Lower lobe of right lung (tissue), 2 donors: ENCODE data around the gene GPHA2. TPM values are rescaled to one million over a fixed set of nuclear protein-coding genes. Genes with fewer than 3 reads are reported as not detected.

Source experiments
- ATAC-seq, 2 donors: fragments of 200-7000 bp; cut with Tn5 transposase; one replicate each; pipeline ENCODE4 v1.9.1; 2020 to 2022; ENCODE audit warnings: mild to moderate bottlenecking in 2 of 2, moderate library complexity in 2 of 2
- DNase-seq: peaks from one replicate; pipeline ENCODE4 v3.0.0-alpha.2; 2020
- H3K27ac ChIP-seq: fragments of 200-600 bp; one replicate; pipeline ENCODE4 v1.8.0; 2022
- H3K27me3 ChIP-seq: fragments of 200-600 bp; one replicate; pipeline ENCODE4 v1.8.0; 2022; ENCODE audit warnings: low read depth
- H3K36me3 ChIP-seq: fragments of 200-600 bp; one replicate; pipeline ENCODE4 v1.8.0; 2022; ENCODE audit warnings: mild to moderate bottlenecking
- H3K4me1 ChIP-seq: fragments of 200-600 bp; one replicate; pipeline ENCODE4 v1.8.0; 2022
- H3K4me3 ChIP-seq: fragments of 200-600 bp; one replicate; pipeline ENCODE4 v1.8.0; 2022; ENCODE audit warnings: mild to moderate bottlenecking
- H3K9me3 ChIP-seq: fragments of 200-600 bp; one replicate; pipeline ENCODE4 v1.8.0; 2022
- CTCF ChIP-seq: fragments of 200-600 bp; IDR thresholded peaks from one replicate; pipeline ENCODE4 v1.8.0; 2022; ENCODE audit warnings: antibody characterized with exemption, mild to moderate bottlenecking
- intact Hi-C: fragments of 100-400 bp; cut with DNase I; formaldehyde crosslinking; loops from one replicate; pipeline ENCODE4 v1.11.0; 2022
- total RNA-seq: library from RNA; stranded (reverse); fragmentation: NEBNext Ultra II Directional; extraction: Animal tissue kit (Norgen Biotek cat#: 25700); gene quantifications from one replicate; pipeline ENCODE4 v1.2.1, GENCODE V29; 2021
- donor health status: DM: no; HTN: yes; CAD: no; lungs with severe emphysema.

The GPHA2 gene
- total RNA-seq, 1 donor from 2014 or later, result not detected

- TF ChIP-seq CTCF, result no peak
- Histone ChIP-seq H3K36me3 (peaks cover 23% of the 10 kb centered on the region), H3K4me3 (no peak overlapping the region), H3K27ac (no peak overlapping the region), H3K4me1 (peaks cover 21% of the 10 kb centered on the region), H3K27me3 (no peaks in the 10 kb centered on the region), H3K9me3 (no peaks in the 10 kb centered on the region)
- ATAC-seq (no peak), DNase-seq (no peak)
- intact Hi-C loops, result no loop called here
These were observed 43.8 kb downstream of the GPHA2 start for GRCh38 chr11:64891880-64892279.

- TF ChIP-seq CTCF, result no peak
- Histone ChIP-seq H3K4me3 (no peak overlapping the region), H3K27ac (no peak overlapping the region), H3K4me1 (peaks cover 22% of the 10 kb centered on the region), H3K36me3 (peaks cover 18% of the 10 kb centered on the region), H3K27me3 (no peaks in the 10 kb centered on the region), H3K9me3 (no peaks in the 10 kb centered on the region)
- intact Hi-C loops, result no loop called here
- DNase-seq, result no peak
- no peak for ATAC-seq
These were observed 44.4 kb downstream of the GPHA2 start for GRCh38 chr11:64891215-64891848.

GRCh38 chr11:64890522-64890939 lies 45.2 kb downstream of the GPHA2 start:
- DNase-seq, result no peak
- H3K4me1 ChIP-seq, result peaks cover 28% of the 10 kb centered on the region
- intact Hi-C loops, result no loop called here
- H3K27ac ChIP-seq, result no peak overlapping the region
- H3K4me3 ChIP-seq, result no peak overlapping the region
- H3K9me3 ChIP-seq, result no peaks in the 10 kb centered on the region
- peaks cover 10% of the 10 kb centered on the region for H3K36me3 ChIP-seq
- ATAC-seq, result no peak
- TF ChIP-seq CTCF, result no peak
- no peaks in the 10 kb centered on the region for H3K27me3 ChIP-seq

GRCh38 chr11:64888729-64889511 lies 46.8 kb downstream of the GPHA2 start:
- no peak overlapping the region for H3K4me3 ChIP-seq
- intact Hi-C loops, result no loop called here
- DNase-seq (no peak), ATAC-seq (no peak)
- H3K4me1 ChIP-seq, result peaks cover 29% of the 10 kb centered on the region
- H3K9me3 ChIP-seq, result no peaks in the 10 kb centered on the region
- no peaks in the 10 kb centered on the region for H3K36me3 ChIP-seq
- no peaks in the 10 kb centered on the region for H3K27me3 ChIP-seq
- H3K27ac ChIP-seq, result no peak overlapping the region
- TF ChIP-seq CTCF, result no peak

GRCh38 chr11:64888406-64888728 lies 47.3 kb downstream of the GPHA2 start:
- Histone ChIP-seq H3K27ac (peak overlapping the region; percentile 44), H3K27me3 (no peaks in the 10 kb centered on the region), H3K9me3 (no peaks in the 10 kb centered on the region), H3K36me3 (no peaks in the 10 kb centered on the region), H3K4me1 (peaks cover 23% of the 10 kb centered on the region), H3K4me3 (peak overlapping the region; percentile 25)
- ATAC-seq (no peak), DNase-seq (no peak)
- TF ChIP-seq CTCF, result no peak
- intact Hi-C loops, result no loop called here
